Keratinocyte (primary cell): ENCODE results near the gene CEP57L1. TPM values are rescaled to one million over a fixed set of nuclear protein-coding genes. Genes with fewer than 3 reads are reported as not detected.

ENCODE experiments used
- DNase-seq: peaks from one replicate; pipeline ENCODE4 v3.0.0-alpha.2; 2011; ENCODE audit warnings: low read depth, missing footprints, low spot score
- FAIRE-seq: peaks from 2 replicates; lab custom pipeline; 2011; peaks lifted over from hg19 to GRCh38; lab: Jason Lieb, UNC
- H2AFZ ChIP-seq: 2 replicates; pipeline ENCODE4 v1.6.0; 2012; ENCODE audit warnings: low read length, control low read depth, inconsistent platforms; ENCODE audit not compliant: control insufficient read depth
- H3K27ac ChIP-seq: 2 replicates; pipeline ENCODE4 v1.5.1; 2011; ENCODE audit warnings: low read length; ENCODE audit not compliant: control insufficient read depth, insufficient read depth
- H3K27me3 ChIP-seq: 3 replicates; pipeline ENCODE4 v1.6.0; 2011; ENCODE audit warnings: low read length; ENCODE audit not compliant: control insufficient read depth, insufficient read depth; ENCODE audit errors: extremely low read depth
- H3K36me3 ChIP-seq, 2 experiments: 2 replicates in 1 of 2; 3 replicates in 1 of 2; pipeline ENCODE4 v1.5.1; 2011; ENCODE audit warnings: low read length in 2 of 2, mild to moderate bottlenecking in 1 of 2; ENCODE audit not compliant: control insufficient read depth in 2 of 2, insufficient read depth in 2 of 2; ENCODE audit errors: extremely low read depth in 1 of 2
- H3K4me1 ChIP-seq: 3 replicates; pipeline ENCODE4 v1.5.1; 2011; ENCODE audit warnings: low read length; ENCODE audit not compliant: control insufficient read depth, insufficient read depth; ENCODE audit errors: extremely low read depth
- H3K4me2 ChIP-seq: 3 replicates; pipeline ENCODE4 v1.6.0; 2011; ENCODE audit warnings: low read depth, low read length; ENCODE audit not compliant: control insufficient read depth, insufficient read depth; ENCODE audit errors: extremely low read depth
- H3K4me3 ChIP-seq, 3 experiments: fragments of 200-600 bp in 1 of 3; sonication (generic) in 1 of 3; 2 replicates in 2 of 3; 3 replicates in 1 of 3; pipeline ENCODE4 v1.5.1; 2011 to 2016; ENCODE audit warnings: low read length in 3 of 3, mild to moderate bottlenecking in 3 of 3, control low read depth in 2 of 3, inconsistent platforms in 1 of 3, low read depth in 1 of 3, mixed read lengths in 1 of 3, mixed run types in 1 of 3, moderate library complexity in 1 of 3; ENCODE audit not compliant: control insufficient read depth in 2 of 3, insufficient read depth in 2 of 3; ENCODE audit errors: extremely low read depth in 1 of 3
- H3K79me2 ChIP-seq: 2 replicates; pipeline ENCODE4 v1.6.0; 2012; ENCODE audit warnings: low read length; ENCODE audit not compliant: control insufficient read depth, insufficient read depth
- H3K9ac ChIP-seq: 3 replicates; pipeline ENCODE4 v1.6.0; 2011; ENCODE audit warnings: low read length; ENCODE audit not compliant: control insufficient read depth, insufficient read depth; ENCODE audit errors: extremely low read depth
- H3K9me1 ChIP-seq: 3 replicates; pipeline ENCODE4 v1.6.0; 2011; ENCODE audit warnings: low read length; ENCODE audit not compliant: control insufficient read depth, insufficient read depth; ENCODE audit errors: extremely low read depth
- H3K9me3 ChIP-seq: 2 replicates; pipeline ENCODE4 v1.5.1; 2012; ENCODE audit warnings: low read depth, low read length; ENCODE audit not compliant: control insufficient read depth
- H4K20me1 ChIP-seq: 3 replicates; pipeline ENCODE4 v1.6.0; 2011; ENCODE audit warnings: low read length; ENCODE audit not compliant: control insufficient read depth, insufficient read depth; ENCODE audit errors: extremely low read depth
- EZH2 ChIP-seq: IDR thresholded peaks from one replicate; pipeline ENCODE4 v1.6.1; 2012; ENCODE audit warnings: inconsistent platforms, mild to moderate bottlenecking, low read length, moderate library complexity
- dilution Hi-C: fragments of 300-500 bp; cut with MboI; formaldehyde crosslinking; loops from one replicate; pipeline ENCODE4 v1.7.0; 2020; ENCODE audit warnings: low sequenced_read_pairs; ENCODE audit not compliant: extremely low pct_ligation_motif_present
- polyA plus RNA-seq, 5 experiments: library from polyadenylated mRNA; depleted of rRNA in 3 of 5; stranded (reverse) in 3 of 5; stranded (forward) in 1 of 5; unstranded in 1 of 5; fragments of >200 nt; gene quantifications; 1 replicate in 1 of 5; 2 replicates in 3 of 5; 3 replicates in 1 of 5; pipeline versions ENCODE4 v1.2.1 to v1.2.3, GENCODE V29; 2011 to 2012; ENCODE audit warnings: missing spikeins in 2 of 5, low read depth in 1 of 5, low replicate concordance in 1 of 5
- TF ChIP-seq, protein P1 (sequence below), 3 experiments: IDR thresholded peaks in 1 of 3; conservative IDR thresholded peaks in 1 of 3; optimal IDR thresholded peaks in 1 of 3; 2 replicates in 2 of 3; 3 replicates in 1 of 3; pipeline versions ENCODE3 to v1.5.1; 2011; ENCODE audit warnings: low read length in 3 of 3, mild to moderate bottlenecking in 3 of 3, moderate library complexity in 2 of 3, control low read depth in 1 of 3, inconsistent platforms in 1 of 3; ENCODE audit not compliant: insufficient read depth in 2 of 3; ENCODE audit errors: extremely low read depth in 1 of 3

CEP57L1 gene
- polyA plus RNA-seq, 1 donor (not counting 4 experiments of a cell fraction or from before 2014, with no cell fraction given), result 14.2 TPM

DNA sequence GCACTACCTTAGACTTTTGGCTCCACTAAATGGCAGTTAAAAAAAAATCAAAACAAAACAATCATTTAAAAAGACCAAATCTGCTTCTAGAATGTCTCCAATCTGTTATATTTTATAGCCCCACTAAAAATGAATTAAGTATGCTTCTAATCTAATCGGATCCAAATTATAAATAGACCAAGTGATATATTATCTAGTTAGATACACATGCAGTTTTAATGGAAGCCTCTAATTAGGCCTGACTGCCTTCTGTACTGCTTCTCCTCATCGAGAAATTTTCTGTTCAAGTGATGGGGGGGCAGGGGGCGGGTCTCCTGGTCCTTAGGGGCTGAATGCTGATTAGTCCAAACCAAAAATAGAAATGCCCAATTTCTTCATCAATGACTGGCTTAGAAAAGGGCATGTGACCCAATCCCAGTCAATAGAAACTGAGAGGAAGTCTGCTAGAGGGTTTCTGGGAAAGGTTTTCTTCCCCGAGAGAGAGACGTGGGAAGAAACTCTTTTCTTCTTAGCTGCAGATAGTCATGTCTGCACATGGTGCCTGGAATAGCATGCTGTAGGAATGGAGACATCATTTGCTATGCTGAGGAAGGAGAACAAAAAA lies 7.5 kb upstream of the CEP57L1 start:
- Histone ChIP-seq H3K27me3 (no peaks in the 10 kb centered on the region), H3K9ac (no peak overlapping the region), H3K36me3 (no peaks in the 10 kb centered on the region), H3K9me3 (no peaks in the 10 kb centered on the region), H3K4me3 (no peak overlapping the region), H2AFZ (no peak overlapping the region), H3K79me2 (peaks cover 2% of the 10 kb centered on the region), H3K27ac (no peak overlapping the region), H3K4me2 (no peak overlapping the region), H4K20me1 (no peaks in the 10 kb centered on the region), H3K9me1 (no peaks in the 10 kb centered on the region), H3K4me1 (peaks cover 5% of the 10 kb centered on the region)
- no peak for DNase-seq
- dilution Hi-C loops, result no loop called here
- TF ChIP-seq, protein P1, sequence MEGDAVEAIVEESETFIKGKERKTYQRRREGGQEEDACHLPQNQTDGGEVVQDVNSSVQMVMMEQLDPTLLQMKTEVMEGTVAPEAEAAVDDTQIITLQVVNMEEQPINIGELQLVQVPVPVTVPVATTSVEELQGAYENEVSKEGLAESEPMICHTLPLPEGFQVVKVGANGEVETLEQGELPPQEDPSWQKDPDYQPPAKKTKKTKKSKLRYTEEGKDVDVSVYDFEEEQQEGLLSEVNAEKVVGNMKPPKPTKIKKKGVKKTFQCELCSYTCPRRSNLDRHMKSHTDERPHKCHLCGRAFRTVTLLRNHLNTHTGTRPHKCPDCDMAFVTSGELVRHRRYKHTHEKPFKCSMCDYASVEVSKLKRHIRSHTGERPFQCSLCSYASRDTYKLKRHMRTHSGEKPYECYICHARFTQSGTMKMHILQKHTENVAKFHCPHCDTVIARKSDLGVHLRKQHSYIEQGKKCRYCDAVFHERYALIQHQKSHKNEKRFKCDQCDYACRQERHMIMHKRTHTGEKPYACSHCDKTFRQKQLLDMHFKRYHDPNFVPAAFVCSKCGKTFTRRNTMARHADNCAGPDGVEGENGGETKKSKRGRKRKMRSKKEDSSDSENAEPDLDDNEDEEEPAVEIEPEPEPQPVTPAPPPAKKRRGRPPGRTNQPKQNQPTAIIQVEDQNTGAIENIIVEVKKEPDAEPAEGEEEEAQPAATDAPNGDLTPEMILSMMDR (optimal IDR thresholded peaks at IDR 0.05 in 1 of 3, IDR thresholded peaks at IDR 0.05 in 1 of 3, conservative IDR thresholded peaks at IDR 0.05 in 1 of 3; ENCODE audit: extremely low read depth in 1 of 3, insufficient read depth in 2 of 3, low read length in 3 of 3), result no peak
- no peak for TF ChIP-seq EZH2
- no peak for FAIRE-seq

GRCh38 chr6:109088995-109089394 lies 6.3 kb upstream of the CEP57L1 start:
- Histone ChIP-seq H3K9me1 (no peaks in the 10 kb centered on the region), H3K4me3 (no peak overlapping the region), H2AFZ (no peak overlapping the region), H3K27me3 (no peaks in the 10 kb centered on the region), H4K20me1 (no peaks in the 10 kb centered on the region), H3K4me1 (peaks cover 5% of the 10 kb centered on the region), H3K36me3 (no peaks in the 10 kb centered on the region), H3K9me3 (no peaks in the 10 kb centered on the region), H3K27ac (no peak overlapping the region), H3K9ac (no peak overlapping the region), H3K79me2 (peaks cover 2% of the 10 kb centered on the region), H3K4me2 (no peak overlapping the region)
- TF ChIP-seq, protein P1 (optimal IDR thresholded peaks at IDR 0.05 in 1 of 3, IDR thresholded peaks at IDR 0.05 in 1 of 3, conservative IDR thresholded peaks at IDR 0.05 in 1 of 3; ENCODE audit: extremely low read depth in 1 of 3, insufficient read depth in 2 of 3, low read length in 3 of 3), result no peak
- no peak for TF ChIP-seq EZH2
- DNase-seq, result no peak
- FAIRE-seq, result no peak
- dilution Hi-C loops, result no loop called here
